HG03097 (cell line): ENCODE measurements around the gene SEC24B.
"Not testable (repeated sequence)": the region's sequence is repeated elsewhere in the genome, so short reads cannot be mapped to it uniquely, and the experiment has no call there.

Experiments
- ATAC-seq: cut with Tn5 transposase; IDR thresholded peaks from one replicate; pipeline ENCODE4 v1.9.1; 2021; ENCODE audit not compliant: unreplicated experiment, low FRiP score

SEC24B gene

GRCh38 chr4:109574443-109574850 lies 140.8 kb downstream of the SEC24B start:
- no peak for ATAC-seq

GRCh38 chr4:109574931-109575804 lies 141.6 kb downstream of the SEC24B start:
- ATAC-seq, result no peak

GRCh38 chr4:109576462-109576861 lies 142.8 kb downstream of the SEC24B start:
- ATAC-seq, result no peak

- ATAC-seq, result no peak
Measured at GRCh38 chr4:109578846-109579245, 145.2 kb downstream of the SEC24B start.

- not testable (repeated sequence) for ATAC-seq
Measured at GRCh38 chr4:109579997-109580396, 146.4 kb downstream of the SEC24B start.

GRCh38 chr4:109588176-109588575 lies 154.6 kb downstream of the SEC24B start:
- ATAC-seq, result peak; percentile 80

- no peak for ATAC-seq
Measured at GRCh38 chr4:109589119-109589518, 155.5 kb downstream of the SEC24B start.

- ATAC-seq, result no peak
Measured at GRCh38 chr4:109589605-109590004, 156.0 kb downstream of the SEC24B start.
